GM12873 (cell line): ENCODE data around the gene FILIP1L.

Experiments
- TF ChIP-seq, protein P1 (sequence below): IDR thresholded peaks from 2 replicates; pipeline ENCODE4 v1.5.1; 2012; ENCODE audit warnings: low read depth, mild to moderate bottlenecking, moderate library complexity, low read length, control low read depth; ENCODE audit not compliant: insufficient read depth; ENCODE audit errors: missing control alignments

The FILIP1L gene

DNA sequence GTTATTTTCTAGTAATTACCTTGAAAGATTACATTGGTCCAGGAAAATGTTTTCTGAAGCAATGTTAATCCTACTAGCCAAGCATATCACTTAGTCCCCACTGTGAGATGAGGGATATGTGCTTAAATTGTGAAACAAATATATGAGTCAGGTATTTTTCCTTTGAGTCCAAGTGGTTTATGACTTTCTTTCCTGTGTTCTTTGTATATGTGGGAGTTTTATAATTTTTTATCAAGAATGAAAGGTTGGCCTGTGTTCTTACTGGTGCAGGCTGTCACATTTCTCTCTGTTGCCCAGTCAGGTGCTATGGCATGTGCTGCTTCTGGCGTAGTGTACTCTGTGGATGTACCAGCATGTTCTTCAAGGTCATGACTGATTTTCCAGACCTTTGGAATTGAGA is 149.2 kb downstream of the FILIP1L start:
- TF ChIP-seq, protein P1, sequence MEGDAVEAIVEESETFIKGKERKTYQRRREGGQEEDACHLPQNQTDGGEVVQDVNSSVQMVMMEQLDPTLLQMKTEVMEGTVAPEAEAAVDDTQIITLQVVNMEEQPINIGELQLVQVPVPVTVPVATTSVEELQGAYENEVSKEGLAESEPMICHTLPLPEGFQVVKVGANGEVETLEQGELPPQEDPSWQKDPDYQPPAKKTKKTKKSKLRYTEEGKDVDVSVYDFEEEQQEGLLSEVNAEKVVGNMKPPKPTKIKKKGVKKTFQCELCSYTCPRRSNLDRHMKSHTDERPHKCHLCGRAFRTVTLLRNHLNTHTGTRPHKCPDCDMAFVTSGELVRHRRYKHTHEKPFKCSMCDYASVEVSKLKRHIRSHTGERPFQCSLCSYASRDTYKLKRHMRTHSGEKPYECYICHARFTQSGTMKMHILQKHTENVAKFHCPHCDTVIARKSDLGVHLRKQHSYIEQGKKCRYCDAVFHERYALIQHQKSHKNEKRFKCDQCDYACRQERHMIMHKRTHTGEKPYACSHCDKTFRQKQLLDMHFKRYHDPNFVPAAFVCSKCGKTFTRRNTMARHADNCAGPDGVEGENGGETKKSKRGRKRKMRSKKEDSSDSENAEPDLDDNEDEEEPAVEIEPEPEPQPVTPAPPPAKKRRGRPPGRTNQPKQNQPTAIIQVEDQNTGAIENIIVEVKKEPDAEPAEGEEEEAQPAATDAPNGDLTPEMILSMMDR, result no peak

DNA sequence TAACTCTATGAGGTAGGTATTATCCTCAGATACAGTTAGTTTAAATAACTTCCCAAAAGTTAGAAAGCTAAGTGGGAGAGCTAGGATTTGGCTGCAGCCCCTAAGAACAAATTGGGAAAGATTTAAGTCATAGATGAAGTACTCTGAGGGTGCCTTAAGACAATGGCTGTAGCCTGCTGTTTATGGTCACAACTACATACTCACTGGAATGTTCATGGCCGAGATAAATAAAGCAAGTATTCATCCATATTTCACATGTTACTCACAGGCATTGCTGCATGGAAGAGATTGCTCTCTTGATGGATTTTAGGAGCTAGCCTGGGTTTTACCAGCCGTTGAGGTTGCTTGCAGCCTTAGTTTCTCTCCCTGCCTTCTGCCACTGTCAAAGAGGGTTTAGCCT is 151.6 kb downstream of the FILIP1L start:
- TF ChIP-seq, protein P1, result no peak

DNA sequence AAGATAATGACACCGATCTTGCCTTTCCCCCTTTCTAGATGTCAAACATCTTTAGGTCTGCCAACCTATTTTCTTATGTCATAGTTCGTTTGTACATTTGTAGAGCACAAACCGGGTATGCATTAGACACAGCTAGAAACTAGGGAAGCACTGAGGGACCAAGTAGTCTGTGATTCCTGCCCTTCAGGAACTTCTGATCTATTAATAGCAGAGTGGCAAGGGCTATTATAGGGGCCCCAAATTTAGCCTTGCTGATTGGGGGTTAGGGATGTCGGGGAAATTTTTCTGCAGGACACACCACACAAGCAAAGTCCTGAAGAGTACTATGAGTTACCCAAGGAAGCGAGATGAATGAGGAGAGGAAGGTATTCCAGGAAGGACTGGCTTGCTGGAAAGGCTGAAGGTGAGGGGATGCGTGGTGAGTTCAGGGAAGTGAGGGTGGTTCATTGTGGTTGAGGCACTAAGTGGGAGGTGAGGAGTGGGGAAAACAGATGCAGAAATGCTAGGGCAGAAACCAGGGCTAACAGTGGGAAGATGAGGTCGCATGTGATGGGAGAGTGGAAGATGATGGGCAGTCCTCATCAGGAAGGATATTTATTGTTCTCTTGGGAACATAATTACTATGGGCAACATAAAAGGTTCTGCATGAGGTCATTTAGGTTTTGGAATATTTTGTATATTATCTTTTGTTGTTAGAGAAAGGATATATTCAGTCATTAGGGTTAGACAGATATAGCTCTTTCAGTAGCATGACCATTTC is 152.4 kb downstream of the FILIP1L start:
- TF ChIP-seq, protein P1, result no peak

DNA sequence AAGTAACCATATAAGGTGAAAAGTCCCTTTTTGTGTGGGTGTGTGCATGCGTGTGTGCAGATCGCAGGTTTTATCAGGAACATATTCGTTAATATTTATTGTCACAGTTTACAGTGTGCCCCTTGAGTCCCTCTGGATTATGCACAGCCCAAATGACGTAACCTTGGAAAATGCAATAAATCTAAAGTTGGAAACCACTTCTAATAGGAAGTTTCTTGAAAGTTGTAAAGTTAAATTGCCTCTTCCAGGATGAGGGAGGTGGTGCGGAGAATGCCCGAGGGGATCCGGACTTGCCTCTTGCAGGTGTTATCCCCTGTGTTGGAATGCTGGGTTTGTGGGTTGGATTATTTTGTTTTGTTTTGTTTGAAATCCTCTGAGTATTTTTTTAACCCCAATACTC is 153.4 kb downstream of the FILIP1L start:
- TF ChIP-seq, protein P1, result no peak

DNA sequence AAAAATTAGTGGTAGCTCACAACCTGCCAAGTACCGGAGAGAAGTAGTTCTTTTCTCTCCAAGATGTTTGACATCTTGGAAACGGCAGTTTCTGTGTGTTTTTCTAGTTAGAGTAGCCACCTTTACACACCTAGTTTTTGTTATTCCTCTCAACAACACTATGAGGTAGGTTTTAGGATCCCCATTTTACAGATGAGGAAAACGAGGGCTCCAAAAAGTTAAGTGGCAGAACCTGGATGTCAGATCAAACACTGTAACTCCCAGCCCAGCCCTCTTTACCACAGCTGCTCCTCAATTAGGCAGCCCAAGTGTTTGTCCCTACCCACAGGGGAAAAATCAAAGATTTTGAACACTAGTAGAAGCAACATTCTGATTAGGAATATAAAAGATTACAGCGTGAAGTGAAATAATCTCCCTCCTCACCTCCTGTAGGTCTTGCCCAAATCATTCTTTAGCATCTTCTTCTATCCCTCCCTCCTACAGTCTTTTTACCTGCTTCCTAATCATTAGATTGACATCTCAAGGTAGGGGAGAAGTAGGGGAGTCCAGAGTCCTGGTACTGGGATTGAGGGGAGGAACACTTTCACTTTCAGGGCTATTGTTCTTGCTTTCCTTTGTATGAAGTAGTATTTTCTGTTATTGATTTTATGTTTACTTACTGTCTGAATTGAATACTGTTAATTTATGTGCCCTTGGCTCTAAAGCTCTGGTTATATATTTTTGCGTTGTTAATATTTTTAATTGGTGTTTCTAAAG is 154.0 kb downstream of the FILIP1L start:
- TF ChIP-seq, protein P1, result no peak

DNA sequence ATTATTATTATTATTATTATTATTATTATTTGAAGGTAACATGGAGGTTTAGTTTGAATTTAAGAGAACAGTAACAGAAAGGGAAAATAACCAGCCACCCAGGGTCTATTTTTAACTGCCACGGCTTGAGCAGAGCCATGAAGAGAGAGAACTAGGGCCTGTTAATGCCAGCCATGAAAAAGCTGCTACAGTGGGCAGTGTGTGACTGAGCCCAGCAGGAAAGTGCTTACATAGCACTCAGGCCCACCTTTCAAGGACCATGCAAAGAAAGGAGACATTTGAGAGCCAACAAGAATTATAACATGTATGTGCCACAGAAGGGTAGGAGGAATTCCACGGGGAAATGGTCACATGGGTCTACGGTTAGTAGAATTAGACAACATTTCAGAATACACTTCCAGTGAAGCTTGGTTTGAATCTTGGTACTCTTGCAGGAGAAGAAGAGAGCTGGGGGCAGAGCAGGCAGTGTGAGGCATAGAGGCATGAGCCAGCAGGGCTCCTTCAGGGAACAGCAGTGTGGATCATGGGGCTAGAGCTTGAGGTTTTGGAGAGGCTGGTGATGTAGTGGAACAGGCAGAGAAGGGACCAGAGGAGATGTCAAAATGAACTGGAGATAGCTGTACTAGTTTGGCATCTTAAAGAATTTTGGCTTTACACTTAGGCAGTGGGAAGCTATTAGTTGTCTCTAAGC is 155.9 kb downstream of the FILIP1L start:
- TF ChIP-seq, protein P1, result no peak
